Measurements from ENCODE around the gene LDLRAD3. TPM values are rescaled to one million over a fixed set of nuclear protein-coding genes. Genes with fewer than 3 reads are reported as not detected.

LDLRAD3 gene
- total RNA-seq, 1 experiment from 2014 or later, result 55.7 TPM

GRCh38 chr11:36192425-36193289 is 248.8 kb downstream of the LDLRAD3 start:
- intact Hi-C loops (cut with micrococcal nuclease), result no loop called here
- H3K27ac Mint-ChIP-seq (ENCODE audit: low read depth, unreplicated experiment), result no peak overlapping the region
- H3K4me1 Mint-ChIP-seq (ENCODE audit: insufficient read depth, unreplicated experiment), result no peaks in the 10 kb centered on the region
- H3K4me3 Mint-ChIP-seq (ENCODE audit: unreplicated experiment), result no peak overlapping the region
- no TSS peak for BruUV-seq (replicated peaks)
- H3K36me3 Mint-ChIP-seq (ENCODE audit: insufficient read depth, unreplicated experiment), result peaks cover 33% of the 10 kb centered on the region
- no peak for DNase-seq (ENCODE audit: unreplicated experiment)
- H3K27me3 Mint-ChIP-seq (ENCODE audit: insufficient read depth, unreplicated experiment), result no peaks in the 10 kb centered on the region
- CTCF ChIA-PET, result interaction anchor here (0.6 to 1.7 kb wide), 5 partner anchors 89 to 1647 kb away, joined by 3 to 5 read pairs (median 4); no protein-coding TSS in a partner anchor
- TF ChIP-seq CTCF (IDR thresholded peaks at IDR 0.05; ENCODE audit: unreplicated experiment), result no peak
- no peaks in the 10 kb centered on the region for H3K9me3 Mint-ChIP-seq (ENCODE audit: unreplicated experiment)
- POLR2A ChIA-PET, result no interaction called here

GRCh38 chr11:36193290-36193619 is 249.4 kb downstream of the LDLRAD3 start:
- ChIA-PET CTCF (interaction anchor here (0.6 to 1.0 kb wide), 4 partner anchors 88 to 1647 kb away, joined by 3 to 4 read pairs (median 4); no protein-coding TSS in a partner anchor), POLR2A (interaction anchor here (1.3 kb wide), 1 partner anchor 12 kb away, joined by 3 read pairs; no protein-coding TSS in a partner anchor)
- H3K4me1 Mint-ChIP-seq (ENCODE audit: insufficient read depth, unreplicated experiment), result no peaks in the 10 kb centered on the region
- no peaks in the 10 kb centered on the region for H3K27me3 Mint-ChIP-seq (ENCODE audit: insufficient read depth, unreplicated experiment)
- no peak for TF ChIP-seq CTCF (IDR thresholded peaks at IDR 0.05; ENCODE audit: unreplicated experiment)
- no peak overlapping the region for H3K27ac Mint-ChIP-seq (ENCODE audit: low read depth, unreplicated experiment)
- BruUV-seq (replicated peaks), result no TSS peak
- H3K36me3 Mint-ChIP-seq (ENCODE audit: insufficient read depth, unreplicated experiment), result peaks cover 38% of the 10 kb centered on the region
- H3K9me3 Mint-ChIP-seq (ENCODE audit: unreplicated experiment), result no peaks in the 10 kb centered on the region
- intact Hi-C loops (cut with micrococcal nuclease), result no loop called here
- no peak overlapping the region for H3K4me3 Mint-ChIP-seq (ENCODE audit: unreplicated experiment)
- DNase-seq (ENCODE audit: unreplicated experiment), result no peak

DNA sequence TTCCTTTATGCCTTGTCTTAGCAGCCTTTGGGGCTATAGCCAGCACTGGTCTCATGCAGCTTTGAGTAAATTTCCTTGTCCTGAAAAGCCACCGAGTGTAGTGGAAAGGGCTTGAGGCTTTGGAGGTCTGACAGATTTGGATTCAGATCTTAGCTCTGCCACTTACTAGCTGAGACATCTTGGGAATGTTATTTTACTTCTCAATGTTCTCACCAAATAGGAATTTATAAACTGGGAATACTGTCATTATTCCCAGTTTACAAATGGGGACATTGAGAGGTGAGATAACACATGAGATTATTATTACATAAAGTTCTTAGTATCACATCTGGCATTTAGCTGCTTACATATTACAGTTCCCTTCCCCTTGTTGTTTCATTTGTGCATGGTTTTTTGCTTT is 249.9 kb downstream of the LDLRAD3 start:
- CTCF ChIA-PET, result interaction anchor here (0.6 to 2.7 kb wide), 4 partner anchors 72 to 1648 kb away, joined by 3 to 7 read pairs (median 4); no protein-coding TSS in a partner anchor

More for the DNA sequence above, 249.9 kb downstream of the LDLRAD3 start:
- POLR2A ChIA-PET, result interaction anchor here (1.3 to 1.4 kb wide), 2 partner anchors 12 to 38 kb away, joined by 3 to 4 read pairs; no protein-coding TSS in a partner anchor
- no peak overlapping the region for H3K4me3 Mint-ChIP-seq (ENCODE audit: unreplicated experiment)
- peaks cover 38% of the 10 kb centered on the region for H3K36me3 Mint-ChIP-seq (ENCODE audit: insufficient read depth, unreplicated experiment)
- H3K27ac Mint-ChIP-seq (ENCODE audit: low read depth, unreplicated experiment), result no peak overlapping the region
- BruUV-seq (replicated peaks), result no TSS peak
- no peaks in the 10 kb centered on the region for H3K9me3 Mint-ChIP-seq (ENCODE audit: unreplicated experiment)
- no peak for DNase-seq (ENCODE audit: unreplicated experiment)
- TF ChIP-seq CTCF (IDR thresholded peaks at IDR 0.05; ENCODE audit: unreplicated experiment), result no peak
- intact Hi-C loops (cut with micrococcal nuclease), result no loop called here
- no peaks in the 10 kb centered on the region for H3K4me1 Mint-ChIP-seq (ENCODE audit: insufficient read depth, unreplicated experiment)
- H3K27me3 Mint-ChIP-seq (ENCODE audit: insufficient read depth, unreplicated experiment), result no peaks in the 10 kb centered on the region
